Endothelial cell (in vitro differentiated cells): ENCODE results near the gene RET. TPM values are rescaled to one million over a fixed set of nuclear protein-coding genes. Genes with fewer than 3 reads are reported as not detected.

Experiments used
- DNase-seq: peaks from one replicate; pipeline ENCODE4 v3.0.0; 2021; ENCODE audit warnings: low spot score
- H3K27ac Mint-ChIP-seq: one replicate; pipeline ENCODE4 v1.8.0; 2021; ENCODE audit warnings: mixed read lengths, inconsistent platforms; ENCODE audit not compliant: unreplicated experiment
- H3K27me3 Mint-ChIP-seq: one replicate; pipeline ENCODE4 v1.8.0; 2021; ENCODE audit warnings: mild to moderate bottlenecking, moderate library complexity, mixed read lengths, inconsistent platforms; ENCODE audit not compliant: unreplicated experiment
- H3K36me3 Mint-ChIP-seq: one replicate; pipeline ENCODE4 v1.8.0; 2021; ENCODE audit warnings: mild to moderate bottlenecking, low read depth, mixed read lengths, inconsistent platforms; ENCODE audit not compliant: unreplicated experiment
- H3K4me1 Mint-ChIP-seq: one replicate; pipeline ENCODE4 v1.8.0; 2021; ENCODE audit warnings: mild to moderate bottlenecking, mixed read lengths, inconsistent platforms; ENCODE audit not compliant: unreplicated experiment
- H3K4me3 Mint-ChIP-seq: one replicate; pipeline ENCODE4 v1.8.0; 2021; ENCODE audit warnings: mild to moderate bottlenecking, mixed read lengths, inconsistent platforms; ENCODE audit not compliant: unreplicated experiment
- H3K9me3 Mint-ChIP-seq: one replicate; pipeline ENCODE4 v1.8.0; 2021; ENCODE audit warnings: mixed read lengths, inconsistent platforms; ENCODE audit not compliant: unreplicated experiment
- CTCF ChIP-seq: fragments of 200-600 bp; sonication (generic); IDR thresholded peaks from one replicate; pipeline ENCODE4 v1.5.0; 2021; ENCODE audit warnings: antibody characterized with exemption; ENCODE audit not compliant: unreplicated experiment
- total RNA-seq: library from RNA; stranded (reverse); fragmentation: NEBNext Ultra II Directional; extraction: Animal tissue kit (Norgen Biotek cat#: 25700); gene quantifications from one replicate; pipeline ENCODE4 v1.2.1, GENCODE V29; 2021; ENCODE audit not compliant: unreplicated experiment

The RET gene
- total RNA-seq, 1 donor from 2014 or later, result 0.28 TPM

- no peaks in the 10 kb centered on the region for H3K36me3 Mint-ChIP-seq
- no peaks in the 10 kb centered on the region for H3K4me1 Mint-ChIP-seq
- DNase-seq, result no peak
- no peak overlapping the region for H3K4me3 Mint-ChIP-seq
- H3K27me3 Mint-ChIP-seq, result peaks cover 4% of the 10 kb centered on the region
- no peak for TF ChIP-seq CTCF
- no peaks in the 10 kb centered on the region for H3K9me3 Mint-ChIP-seq
- H3K27ac Mint-ChIP-seq, result no peak overlapping the region
Observed at GRCh38 chr10:43035800-43036199, 41.1 kb upstream of the RET start.

GRCh38 chr10:43036481-43037428 lies 40.1 kb upstream of the RET start:
- Mint-ChIP-seq H3K4me1 (no peaks in the 10 kb centered on the region), H3K9me3 (no peaks in the 10 kb centered on the region), H3K4me3 (no peak overlapping the region), H3K27me3 (peaks cover 4% of the 10 kb centered on the region), H3K36me3 (no peaks in the 10 kb centered on the region), H3K27ac (no peak overlapping the region)
- no peak for TF ChIP-seq CTCF
- DNase-seq, result no peak

GRCh38 chr10:43037440-43037839 lies 39.4 kb upstream of the RET start:
- Mint-ChIP-seq H3K4me1 (no peaks in the 10 kb centered on the region), H3K36me3 (no peaks in the 10 kb centered on the region), H3K27ac (no peak overlapping the region), H3K9me3 (no peaks in the 10 kb centered on the region), H3K27me3 (peaks cover 4% of the 10 kb centered on the region), H3K4me3 (no peak overlapping the region)
- DNase-seq, result no peak
- no peak for TF ChIP-seq CTCF

GRCh38 chr10:43037942-43038782 lies 38.7 kb upstream of the RET start:
- no peak for TF ChIP-seq CTCF
- Mint-ChIP-seq H3K36me3 (no peaks in the 10 kb centered on the region), H3K27ac (peak overlapping the region; percentile 31), H3K27me3 (peaks cover 4% of the 10 kb centered on the region), H3K4me3 (no peak overlapping the region), H3K9me3 (no peaks in the 10 kb centered on the region), H3K4me1 (no peaks in the 10 kb centered on the region)
- DNase-seq, result no peak
